Choroid plexus epithelial cell (primary cell): ENCODE data around the gene OR9G1.

ENCODE experiments used
- DNase-seq: peaks from one replicate; pipeline ENCODE4 v3.0.0-alpha.2; 2010; ENCODE audit warnings: low read depth
- H3K4me3 ChIP-seq: 2 replicates; pipeline ENCODE4 v1.5.1; 2011; ENCODE audit warnings: low read depth, mild to moderate bottlenecking, control low read depth, low read length, moderate library complexity
- CTCF ChIP-seq: conservative IDR thresholded peaks from 2 replicates; pipeline ENCODE4 v1.5.1; 2011; ENCODE audit warnings: low read depth, mild to moderate bottlenecking, control low read depth, inconsistent platforms, low read length, moderate library complexity

OR9G1 gene

GRCh38 chr11:56720513-56720912, 21.6 kb downstream of the OR9G1 start:
- no peak for DNase-seq
- H3K4me3 ChIP-seq, result no peak overlapping the region
- no peak for TF ChIP-seq CTCF

- no peak overlapping the region for H3K4me3 ChIP-seq
- no peak for DNase-seq
- no peak for TF ChIP-seq CTCF
Observed at GRCh38 chr11:56740107-56740506, 41.2 kb downstream of the OR9G1 start.

- TF ChIP-seq CTCF, result no peak
- no peak for DNase-seq
- H3K4me3 ChIP-seq, result no peak overlapping the region
Observed at GRCh38 chr11:56740886-56741285, 42.0 kb downstream of the OR9G1 start.

GRCh38 chr11:56748597-56748996, 49.7 kb downstream of the OR9G1 start, which contains the start of gene OR9G4:
Gene OR9G4 (minus strand): TSS chr11:56748697. CDS start chr11:56743766, 4,931 bp downstream.
- DNase-seq, result no peak
- no peak for TF ChIP-seq CTCF
- no peak within 1 kb of the TSS for H3K4me3 ChIP-seq

- no peak for TF ChIP-seq CTCF
- no peak for DNase-seq
- H3K4me3 ChIP-seq, result no peak overlapping the region
Observed at GRCh38 chr11:56750190-56750589, 51.3 kb downstream of the OR9G1 start.

- H3K4me3 ChIP-seq, result no peak overlapping the region
- no peak for DNase-seq
- no peak for TF ChIP-seq CTCF
Observed at GRCh38 chr11:56751480-56751879, 52.6 kb downstream of the OR9G1 start.
